DND-41 (cell line): ENCODE results near the gene TTLL13.

Source experiments
- ATAC-seq: fragments of 200-7000 bp; cut with Tn5 transposase; 3 replicates; pipeline ENCODE4 v1.9.1; 2021; ENCODE audit warnings: low read depth; ENCODE audit not compliant: insufficient read depth
- DNase-seq: peaks from one replicate; pipeline ENCODE4 v3.0.0-alpha.2; 2020
- H2AFZ ChIP-seq: 2 replicates; pipeline ENCODE4 v1.6.0; 2012; ENCODE audit warnings: low read depth, low read length
- H3K27ac ChIP-seq: 2 replicates; pipeline ENCODE4 v1.5.1; 2012; ENCODE audit warnings: low read length, inconsistent platforms
- H3K27me3 ChIP-seq: fragments of 200-600 bp; sonication (generic); 2 replicates; pipeline ENCODE4 v1.6.0; 2012; ENCODE audit warnings: low read length, mild to moderate bottlenecking, inconsistent platforms; ENCODE audit not compliant: insufficient read depth, poor library complexity
- H3K36me3 ChIP-seq: 2 replicates; pipeline ENCODE4 v1.5.1; 2012; ENCODE audit warnings: low read length, inconsistent platforms; ENCODE audit not compliant: insufficient read depth
- H3K4me1 ChIP-seq: 2 replicates; pipeline ENCODE4 v1.5.1; 2012; ENCODE audit warnings: mild to moderate bottlenecking, low read length; ENCODE audit not compliant: insufficient read depth
- H3K4me2 ChIP-seq: 2 replicates; pipeline ENCODE4 v1.6.0; 2012; ENCODE audit warnings: mild to moderate bottlenecking, moderate library complexity, low read length, inconsistent platforms; ENCODE audit not compliant: insufficient read depth
- H3K4me3 ChIP-seq, 2 experiments: fragments of 200-600 bp in 1 of 2; shearing (Covaris generic) in 1 of 2; 2 replicates each; pipeline ENCODE4 v1.5.1; 2012 to 2016; ENCODE audit warnings: inconsistent platforms in 2 of 2, low read length in 2 of 2, mild to moderate bottlenecking in 2 of 2, low read depth in 1 of 2, moderate library complexity in 1 of 2
- H3K79me2 ChIP-seq: 2 replicates; pipeline ENCODE4 v1.6.0; 2012; ENCODE audit warnings: low read length, inconsistent platforms; ENCODE audit not compliant: insufficient read depth
- H3K9ac ChIP-seq: 2 replicates; pipeline ENCODE4 v1.6.0; 2012; ENCODE audit warnings: low read depth, mild to moderate bottlenecking, inconsistent platforms, low read length, moderate library complexity
- H3K9me3 ChIP-seq: 2 replicates; pipeline ENCODE4 v1.5.1; 2012; ENCODE audit warnings: low read length, moderate library complexity, mild to moderate bottlenecking, inconsistent platforms; ENCODE audit not compliant: insufficient read depth, severe bottlenecking
- H4K20me1 ChIP-seq: 2 replicates; pipeline ENCODE4 v1.6.0; 2012; ENCODE audit warnings: low read length; ENCODE audit not compliant: insufficient read depth
- CTCF ChIP-seq: IDR thresholded peaks from 2 replicates; pipeline ENCODE4 v1.5.1; 2012; ENCODE audit warnings: borderline replicate concordance, low read length, moderate library complexity, mild to moderate bottlenecking; ENCODE audit not compliant: poor library complexity, severe bottlenecking; ENCODE audit errors: extremely low read depth
- EZH2 ChIP-seq: IDR thresholded peaks from 3 replicates; pipeline ENCODE4 v1.6.1; 2012; ENCODE audit warnings: borderline replicate concordance, low read depth, mild to moderate bottlenecking, moderate library complexity, low read length, inconsistent platforms; ENCODE audit not compliant: severe bottlenecking

TTLL13 gene

GRCh38 chr15:90265271-90266060 lies 16.1 kb downstream of the TTLL13 start, which contains the start of gene NGRN:
Gene NGRN, plus strand, starts transcription at chr15:90265672. Its CDS starts 41 bp downstream, at chr15:90265713.
- Histone ChIP-seq H3K9ac (peak within 1 kb of the TSS; percentile 79), H3K79me2 (peaks cover 62% of the 10 kb centered on the region), H3K36me3 (peaks cover 21% of the 10 kb centered on the region), H3K27me3 (no peaks in the 10 kb centered on the region), H3K27ac (peak within 1 kb of the TSS; percentile 95), H4K20me1 (peaks cover 20% of the 10 kb centered on the region), H3K9me3 (no peaks in the 10 kb centered on the region), H2AFZ (peak within 1 kb of the TSS; percentile 76), H3K4me2 (peak within 1 kb of the TSS; percentile 81), H3K4me1 (peaks cover 37% of the 10 kb centered on the region), H3K4me3 (peak within 1 kb of the TSS; percentile 53 to 78)
- TF ChIP-seq EZH2, result no peak
- TF ChIP-seq CTCF, result no peak
- DNase-seq (peak; percentile 92), ATAC-seq (peak; percentile 91)

GRCh38 chr15:90266061-90266431 lies 16.7 kb downstream of the TTLL13 start:
- peak overlapping the region; percentile 95 for H3K27ac ChIP-seq
- H3K4me2 ChIP-seq, result peak overlapping the region; percentile 81
- TF ChIP-seq EZH2, result no peak
- peaks cover 27% of the 10 kb centered on the region for H3K36me3 ChIP-seq
- peaks cover 26% of the 10 kb centered on the region for H4K20me1 ChIP-seq
- peak overlapping the region; percentile 79 for H3K9ac ChIP-seq
- H3K79me2 ChIP-seq, result peaks cover 68% of the 10 kb centered on the region
- DNase-seq (peak; percentile 55), ATAC-seq (peak; percentile 34)
- H2AFZ ChIP-seq, result peak overlapping the region; percentile 74
- H3K4me1 ChIP-seq, result peaks cover 37% of the 10 kb centered on the region
- no peaks in the 10 kb centered on the region for H3K9me3 ChIP-seq
- H3K4me3 ChIP-seq, result peak overlapping the region; percentile 53 to 78
- H3K27me3 ChIP-seq, result no peaks in the 10 kb centered on the region

- TF ChIP-seq CTCF, result no peak
- TF ChIP-seq EZH2, result no peak
- DNase-seq (no peak), ATAC-seq (no peak)
- peaks cover 29% of the 10 kb centered on the region for H4K20me1 ChIP-seq
- H3K79me2 ChIP-seq, result peaks cover 71% of the 10 kb centered on the region
- peak overlapping the region; percentile 81 for H3K4me2 ChIP-seq
- H3K9me3 ChIP-seq, result no peaks in the 10 kb centered on the region
- H3K27me3 ChIP-seq, result no peaks in the 10 kb centered on the region
- peak overlapping the region; percentile 53 to 78 for H3K4me3 ChIP-seq
- H3K36me3 ChIP-seq, result peaks cover 31% of the 10 kb centered on the region
- peak overlapping the region; percentile 79 for H3K9ac ChIP-seq
- H3K27ac ChIP-seq, result peak overlapping the region; percentile 95
- H3K4me1 ChIP-seq, result peaks cover 37% of the 10 kb centered on the region
- H2AFZ ChIP-seq, result peak overlapping the region; percentile 74
These were observed 17.1 kb downstream of the TTLL13 start for GRCh38 chr15:90266485-90266884.

GRCh38 chr15:90268415-90268814 lies 19.1 kb downstream of the TTLL13 start:
- TF ChIP-seq CTCF, result no peak
- TF ChIP-seq EZH2, result no peak
- no peaks in the 10 kb centered on the region for H3K9me3 ChIP-seq
- H3K36me3 ChIP-seq, result peaks cover 50% of the 10 kb centered on the region
- no peak overlapping the region for H3K27ac ChIP-seq
- peaks cover 34% of the 10 kb centered on the region for H4K20me1 ChIP-seq
- ATAC-seq (no peak), DNase-seq (no peak)
- H3K4me3 ChIP-seq, result peak overlapping the region in 1 of 2 experiments; percentile 24; a peak in 1 of 4 replicates
- H3K79me2 ChIP-seq, result peaks cover 81% of the 10 kb centered on the region
- H3K9ac ChIP-seq, result no peak overlapping the region
- H3K4me2 ChIP-seq, result peak overlapping the region; percentile 81
- H2AFZ ChIP-seq, result no peak overlapping the region
- H3K4me1 ChIP-seq, result peaks cover 37% of the 10 kb centered on the region
- no peaks in the 10 kb centered on the region for H3K27me3 ChIP-seq
